Activated naive CD8-positive, alpha-beta T cell treated with anti-CD3 and anti-CD28 coated beads, Interleukin-2, amount 50 U/mL, for 24 hours (primary cell): ENCODE results near the gene C1orf56.

Experiments used
- ATAC-seq: fragments of 150-1000 bp; cut with Tn5 transposase; one replicate; pipeline ENCODE4 v1.10.0; 2021
- DNase-seq: peaks from one replicate; pipeline ENCODE4 v3.0.0; 2021
- H3K27ac Mint-ChIP-seq: one replicate; pipeline ENCODE4 v1.8.0; 2021; ENCODE audit warnings: mild to moderate bottlenecking, mixed read lengths
- H3K27me3 Mint-ChIP-seq: one replicate; pipeline ENCODE4 v1.8.0; 2021; ENCODE audit warnings: mixed read lengths
- H3K36me3 Mint-ChIP-seq: one replicate; pipeline ENCODE4 v1.8.0; 2021; ENCODE audit warnings: low read depth, mixed read lengths
- H3K4me1 Mint-ChIP-seq: one replicate; pipeline ENCODE4 v1.8.0; 2021; ENCODE audit warnings: mixed read lengths
- H3K4me3 Mint-ChIP-seq: one replicate; pipeline ENCODE4 v1.8.0; 2021; ENCODE audit warnings: mild to moderate bottlenecking, moderate library complexity, mixed read lengths
- H3K9me3 Mint-ChIP-seq: one replicate; pipeline ENCODE4 v1.8.0; 2021; ENCODE audit warnings: mixed read lengths

Gene C1orf56

DNA sequence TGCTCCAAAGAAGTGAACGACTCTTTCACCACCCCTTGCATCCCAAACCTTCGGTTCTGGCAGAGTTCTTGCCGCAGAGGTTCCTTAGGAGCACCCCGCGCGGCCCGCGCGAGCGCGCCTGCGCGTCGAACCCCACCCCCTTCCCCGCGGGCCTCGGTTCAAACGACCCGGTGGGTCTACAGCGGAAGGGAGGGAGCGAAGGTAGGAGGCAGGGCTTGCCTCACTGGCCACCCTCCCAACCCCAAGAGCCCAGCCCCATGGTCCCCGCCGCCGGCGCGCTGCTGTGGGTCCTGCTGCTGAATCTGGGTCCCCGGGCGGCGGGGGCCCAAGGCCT is at the start of gene C1orf56:
C1orf56 (plus strand) TSS at position 161 of the 334 bp plus-strand sequence; CDS start at position 258, 97 bp downstream.
- peaks cover 27% of the 10 kb centered on the region for H3K36me3 Mint-ChIP-seq
- ATAC-seq (peak; percentile 69), DNase-seq (peak; percentile 71)
- peak within 1 kb of the TSS; percentile 87 for H3K27ac Mint-ChIP-seq
- peaks cover 40% of the 10 kb centered on the region for H3K4me1 Mint-ChIP-seq
- no peaks in the 10 kb centered on the region for H3K27me3 Mint-ChIP-seq
- H3K4me3 Mint-ChIP-seq, result peak within 1 kb of the TSS; percentile 88
- H3K9me3 Mint-ChIP-seq, result no peaks in the 10 kb centered on the region

GRCh38 chr1:150997949-150998348 is 49.6 kb upstream of the C1orf56 start:
- Mint-ChIP-seq H3K4me1 (peaks cover 34% of the 10 kb centered on the region), H3K36me3 (peaks cover 10% of the 10 kb centered on the region), H3K27ac (no peak overlapping the region), H3K27me3 (no peaks in the 10 kb centered on the region), H3K4me3 (no peak overlapping the region), H3K9me3 (no peaks in the 10 kb centered on the region)
- DNase-seq, result no peak
- no peak for ATAC-seq

DNA sequence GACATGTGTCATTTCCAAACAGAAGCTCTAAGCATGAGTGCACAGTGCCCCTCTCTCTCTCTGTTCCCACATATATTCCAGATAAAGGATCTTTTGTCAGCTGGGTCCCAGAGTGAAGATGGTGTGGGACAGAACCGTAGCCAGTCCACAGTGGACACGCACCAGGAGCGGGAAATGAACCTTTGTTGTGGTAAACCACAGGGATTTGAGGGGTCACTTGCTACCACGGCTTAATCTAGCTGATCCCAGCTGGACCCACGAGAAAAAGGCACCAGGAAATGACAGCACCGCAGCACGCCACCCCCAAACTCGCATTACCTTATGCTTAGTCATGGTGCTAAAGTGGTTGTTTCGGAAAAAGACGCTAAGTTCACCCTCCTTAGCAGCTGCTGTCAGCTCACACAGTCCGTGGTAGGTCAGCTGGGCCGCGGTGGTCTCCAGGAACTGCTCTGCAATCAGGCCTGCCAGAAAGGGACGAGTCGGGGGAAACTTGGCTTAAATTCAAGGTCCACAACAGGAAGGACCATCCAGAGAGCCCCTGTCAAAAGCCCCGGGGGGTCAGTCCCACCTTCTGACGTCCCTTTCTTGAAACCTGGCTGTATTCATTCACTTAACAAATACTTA is 48.4 kb upstream of the C1orf56 start:
- ATAC-seq, result peak; percentile 77
- Mint-ChIP-seq H3K4me3 (no peak overlapping the region), H3K36me3 (peaks cover 10% of the 10 kb centered on the region), H3K9me3 (no peaks in the 10 kb centered on the region), H3K27me3 (no peaks in the 10 kb centered on the region), H3K27ac (peak overlapping the region; percentile 42), H3K4me1 (peaks cover 45% of the 10 kb centered on the region)
- peak; percentile 47 for DNase-seq

DNA sequence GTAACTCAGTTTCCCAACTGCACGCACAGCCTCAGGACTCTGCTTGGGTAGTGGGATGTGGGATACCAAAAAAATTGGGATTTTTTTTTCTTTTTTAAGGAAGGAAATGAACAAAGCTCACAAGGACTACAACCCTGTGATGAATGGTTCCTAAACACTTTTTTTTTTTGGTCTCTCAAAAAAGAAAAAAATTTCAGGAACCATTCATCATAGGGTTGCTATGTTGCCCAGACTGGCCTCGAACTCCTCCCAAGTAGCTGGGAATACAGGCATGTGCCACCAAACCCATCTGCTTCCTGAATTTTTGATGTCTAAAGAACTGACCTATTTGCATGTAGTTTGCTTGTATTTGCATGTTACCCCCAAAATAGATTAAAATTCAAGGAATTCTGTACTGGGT is 47.6 kb upstream of the C1orf56 start:
- Mint-ChIP-seq H3K4me1 (peaks cover 52% of the 10 kb centered on the region), H3K4me3 (no peak overlapping the region), H3K36me3 (peaks cover 10% of the 10 kb centered on the region), H3K27me3 (no peaks in the 10 kb centered on the region), H3K27ac (no peak overlapping the region), H3K9me3 (no peaks in the 10 kb centered on the region)
- ATAC-seq (no peak), DNase-seq (no peak)

DNA sequence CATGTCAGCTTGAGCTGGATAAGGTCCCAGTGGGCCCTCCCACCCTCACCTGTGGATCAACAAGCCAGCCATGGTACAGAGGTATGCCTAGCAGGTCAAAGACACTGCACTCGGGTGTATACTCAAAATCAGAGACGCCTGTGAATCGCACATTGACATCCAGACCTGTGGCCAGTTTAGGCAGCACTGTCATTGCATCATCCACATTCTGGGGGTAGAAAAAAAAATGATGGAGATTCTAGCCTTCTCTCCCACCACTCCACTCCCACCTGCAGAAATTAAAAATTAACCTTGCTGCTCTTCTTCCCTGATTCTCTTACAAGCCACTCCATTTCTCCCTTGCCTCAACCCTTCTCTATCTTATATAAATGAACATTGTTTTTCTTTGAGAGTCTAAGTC is 47.1 kb upstream of the C1orf56 start:
- Mint-ChIP-seq H3K9me3 (no peaks in the 10 kb centered on the region), H3K27ac (no peak overlapping the region)

GRCh38 chr1:151001602-151002001 is 45.9 kb upstream of the C1orf56 start:
- Mint-ChIP-seq H3K36me3 (peaks cover 10% of the 10 kb centered on the region), H3K4me3 (no peak overlapping the region), H3K27me3 (no peaks in the 10 kb centered on the region), H3K27ac (no peak overlapping the region), H3K9me3 (no peaks in the 10 kb centered on the region), H3K4me1 (peaks cover 66% of the 10 kb centered on the region)
- ATAC-seq (no peak), DNase-seq (no peak)

More for the DNA sequence above, 47.1 kb upstream of the C1orf56 start:
- ATAC-seq (no peak), DNase-seq (no peak)
- Mint-ChIP-seq H3K4me1 (peaks cover 55% of the 10 kb centered on the region), H3K36me3 (peaks cover 10% of the 10 kb centered on the region), H3K4me3 (no peak overlapping the region), H3K27me3 (no peaks in the 10 kb centered on the region)

GRCh38 chr1:151002051-151002450 is 45.5 kb upstream of the C1orf56 start:
- H3K27ac Mint-ChIP-seq, result no peak overlapping the region
- no peaks in the 10 kb centered on the region for H3K27me3 Mint-ChIP-seq
- H3K4me1 Mint-ChIP-seq, result peaks cover 71% of the 10 kb centered on the region
- H3K4me3 Mint-ChIP-seq, result no peak overlapping the region
- no peaks in the 10 kb centered on the region for H3K9me3 Mint-ChIP-seq
- DNase-seq (no peak), ATAC-seq (no peak)
- peaks cover 10% of the 10 kb centered on the region for H3K36me3 Mint-ChIP-seq

DNA sequence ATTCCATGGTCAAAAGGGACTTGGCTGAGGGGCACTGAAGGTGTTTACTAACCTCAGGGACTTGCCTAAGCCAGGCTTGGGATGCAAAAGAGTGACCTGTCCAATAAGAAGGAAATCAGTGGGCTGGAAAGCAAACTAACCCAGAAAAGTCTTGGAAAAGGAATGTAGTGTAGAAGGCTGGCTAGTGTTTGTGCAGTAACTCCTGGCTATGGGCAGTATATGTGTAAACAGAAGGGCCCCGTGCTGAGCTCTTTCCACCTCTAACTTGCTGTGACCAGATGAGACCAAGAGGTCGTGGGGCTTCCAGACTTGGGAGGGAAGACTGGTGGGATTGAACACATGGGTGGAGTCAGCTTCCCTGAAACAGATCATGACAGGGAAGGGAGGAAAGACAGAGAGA is 44.9 kb upstream of the C1orf56 start:
- DNase-seq (no peak), ATAC-seq (no peak)
- Mint-ChIP-seq H3K4me1 (peaks cover 77% of the 10 kb centered on the region), H3K9me3 (no peaks in the 10 kb centered on the region), H3K27me3 (no peaks in the 10 kb centered on the region), H3K27ac (peak overlapping the region; percentile 42), H3K4me3 (peak overlapping the region; percentile 53), H3K36me3 (peaks cover 10% of the 10 kb centered on the region)

DNA sequence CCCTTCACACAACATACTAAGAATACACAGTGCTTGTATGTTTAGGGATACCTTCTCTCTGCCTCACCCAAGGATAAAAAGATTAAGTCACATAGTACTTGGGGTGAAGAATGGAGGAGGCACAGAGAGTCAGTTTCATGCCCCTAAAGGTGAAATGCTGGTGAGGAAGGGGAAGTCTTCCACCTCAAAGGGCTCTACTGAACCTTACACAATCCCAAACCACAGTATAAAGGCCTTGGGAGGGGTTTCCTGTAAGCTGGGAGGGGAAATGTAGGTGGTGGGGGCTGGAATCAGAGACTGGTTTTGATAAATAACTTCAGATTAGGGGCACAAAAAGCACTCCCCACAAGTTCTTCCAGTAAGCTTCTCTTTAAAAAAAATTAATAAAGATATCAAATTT is 44.4 kb upstream of the C1orf56 start:
- Mint-ChIP-seq H3K27ac (peak overlapping the region; percentile 42), H3K36me3 (peaks cover 10% of the 10 kb centered on the region), H3K9me3 (no peaks in the 10 kb centered on the region), H3K4me3 (peak overlapping the region; percentile 53), H3K27me3 (no peaks in the 10 kb centered on the region), H3K4me1 (peaks cover 81% of the 10 kb centered on the region)
- DNase-seq, result no peak
- ATAC-seq, result no peak

- Mint-ChIP-seq H3K9me3 (no peaks in the 10 kb centered on the region), H3K27me3 (no peaks in the 10 kb centered on the region), H3K4me1 (peaks cover 88% of the 10 kb centered on the region), H3K4me3 (peak overlapping the region; percentile 99), H3K27ac (peak overlapping the region; percentile 97), H3K36me3 (peaks cover 4% of the 10 kb centered on the region)
- DNase-seq, result no peak
- no peak for ATAC-seq
Measured at GRCh38 chr1:151005729-151006319, 41.7 kb upstream of the C1orf56 start.

GRCh38 chr1:151006327-151007052 is 41.1 kb upstream of the C1orf56 start, which contains the start of gene MINDY1:
Gene MINDY1 (minus strand): TSS chr1:151006902. CDS start chr1:151002617, 4,285 bp downstream.
- no peaks in the 10 kb centered on the region for H3K9me3 Mint-ChIP-seq
- no peaks in the 10 kb centered on the region for H3K27me3 Mint-ChIP-seq
- DNase-seq (peak; percentile 50), ATAC-seq (peak; percentile 48)
- H3K4me3 Mint-ChIP-seq, result peak within 1 kb of the TSS; percentile 99
- H3K4me1 Mint-ChIP-seq, result peaks cover 92% of the 10 kb centered on the region
- H3K36me3 Mint-ChIP-seq, result peaks cover 4% of the 10 kb centered on the region
- H3K27ac Mint-ChIP-seq, result peak within 1 kb of the TSS; percentile 97

GRCh38 chr1:151007853-151008243 is 39.7 kb upstream of the C1orf56 start:
- Mint-ChIP-seq H3K9me3 (no peaks in the 10 kb centered on the region), H3K27ac (peak overlapping the region; percentile 97), H3K27me3 (no peaks in the 10 kb centered on the region), H3K4me3 (peak overlapping the region; percentile 99), H3K36me3 (no peaks in the 10 kb centered on the region), H3K4me1 (peaks cover 85% of the 10 kb centered on the region)
- no peak for ATAC-seq
- no peak for DNase-seq

DNA sequence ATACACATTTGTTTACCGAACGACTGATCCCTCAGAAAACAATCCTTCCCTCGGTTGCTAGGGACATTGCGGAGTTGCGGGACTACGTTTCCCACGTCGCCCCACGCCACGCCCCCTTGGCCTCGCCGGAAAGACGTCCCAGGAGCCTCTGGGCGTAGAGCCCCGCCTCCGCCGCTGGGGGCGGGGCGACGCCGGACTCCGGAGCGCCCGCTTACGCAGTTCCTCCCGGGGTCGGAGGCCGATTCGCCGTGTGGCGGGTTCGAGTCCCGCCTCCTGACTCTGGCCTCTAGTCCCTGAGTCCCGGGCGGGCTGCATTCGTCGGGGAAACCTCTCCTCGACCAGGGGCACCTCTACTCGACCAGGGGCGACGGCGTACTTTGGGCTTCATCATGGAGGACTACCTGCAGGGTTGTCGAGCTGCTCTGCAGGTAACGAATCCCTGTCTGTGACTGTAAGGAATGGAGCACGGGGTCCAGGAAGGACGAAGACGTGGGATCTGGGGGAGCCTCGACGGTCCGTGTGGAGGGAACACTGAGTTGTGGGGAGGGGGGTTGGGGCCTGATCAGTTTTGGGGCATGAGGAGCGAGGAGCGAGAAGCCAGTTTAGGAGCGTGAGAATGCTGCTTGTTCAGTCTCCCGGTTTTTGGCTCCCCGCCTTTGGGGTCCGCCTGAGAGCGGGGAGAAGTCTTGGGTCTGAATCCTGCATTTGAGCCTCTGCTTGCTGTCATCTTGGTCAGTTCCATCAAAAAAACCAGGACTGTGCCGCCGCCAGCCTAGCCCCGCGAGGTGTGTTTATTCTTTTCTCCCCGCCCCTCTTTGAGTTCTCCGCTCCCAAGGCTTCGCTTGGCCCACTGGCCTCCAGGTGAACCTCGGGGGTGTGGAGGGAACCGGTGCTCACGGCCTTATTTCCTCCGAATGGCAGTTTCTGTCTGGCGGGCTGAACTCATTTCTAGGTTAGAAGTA is 39.0 kb upstream of the C1orf56 start, which contains the start of gene PRUNE1:
PRUNE1 (plus strand) TSS at position 206 of the 962 bp plus-strand sequence; CDS start at position 390, 184 bp downstream.
- Mint-ChIP-seq H3K4me1 (peaks cover 79% of the 10 kb centered on the region), H3K4me3 (peak within 1 kb of the TSS; percentile 99), H3K9me3 (no peaks in the 10 kb centered on the region), H3K27ac (peak within 1 kb of the TSS; percentile 97), H3K36me3 (no peaks in the 10 kb centered on the region), H3K27me3 (no peaks in the 10 kb centered on the region)
- peak; percentile 81 for ATAC-seq
- peak; percentile 99 for DNase-seq

DNA sequence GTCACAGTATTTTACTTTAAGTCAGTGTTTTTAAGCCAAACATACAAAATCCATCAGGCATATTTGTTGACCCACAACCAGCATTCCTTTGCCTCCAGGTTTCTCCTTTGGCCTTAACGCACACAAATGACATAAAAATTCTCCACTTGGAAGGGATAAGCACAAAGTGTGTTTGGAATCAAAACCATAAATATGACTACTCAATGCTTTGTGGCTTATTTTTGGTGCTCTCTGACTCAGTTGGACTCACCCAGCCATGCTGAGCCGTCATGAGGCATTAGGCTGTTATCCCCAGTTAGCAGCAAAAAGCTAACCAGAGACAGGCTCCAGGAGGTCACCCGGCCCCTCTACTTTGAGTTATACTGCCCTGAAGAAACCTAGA is 38.4 kb upstream of the C1orf56 start:
- Mint-ChIP-seq H3K27ac (peak overlapping the region; percentile 97), H3K4me1 (peaks cover 72% of the 10 kb centered on the region), H3K9me3 (no peaks in the 10 kb centered on the region), H3K36me3 (no peaks in the 10 kb centered on the region), H3K27me3 (no peaks in the 10 kb centered on the region), H3K4me3 (peak overlapping the region; percentile 99)
- DNase-seq (no peak), ATAC-seq (no peak)
